ENCODE measurements around the gene RPS15.

The RPS15 gene

DNA sequence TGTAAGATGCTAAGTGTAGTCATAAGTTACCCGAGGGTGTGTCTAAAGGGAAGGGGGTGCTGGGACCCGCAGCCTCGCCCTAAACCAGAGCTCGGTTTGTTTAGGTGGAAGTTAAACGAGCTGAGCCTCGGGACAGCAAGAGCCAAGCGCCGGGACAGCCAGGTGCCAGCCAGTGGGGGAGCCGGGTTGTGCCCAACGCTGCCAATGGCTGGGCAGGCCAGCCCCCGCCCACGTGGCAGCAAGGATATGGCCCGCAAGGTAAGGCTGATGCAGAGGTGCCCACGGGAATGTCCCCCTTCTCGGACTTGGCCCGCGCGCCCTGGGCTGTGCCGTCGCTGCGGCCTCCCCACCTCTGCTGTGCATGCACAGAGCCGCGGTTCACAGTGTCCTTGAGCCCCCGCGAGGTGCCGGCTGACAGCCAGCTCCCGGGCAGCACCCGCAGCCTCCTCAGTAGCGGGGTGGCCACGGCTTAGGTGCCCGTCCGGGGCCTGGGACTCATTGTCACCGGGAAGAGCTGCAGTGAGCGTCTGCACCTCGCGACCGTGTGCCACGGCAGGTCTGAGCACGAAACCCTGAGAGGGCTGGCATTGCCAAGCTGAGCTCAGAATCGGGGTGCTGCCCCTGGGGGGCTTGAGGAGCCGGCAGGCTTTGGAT lies 9.3 kb upstream of the RPS15 start:
- Histone ChIP-seq H3K9me3 (no peaks in the 10 kb centered on the region), H3K27ac (no peak overlapping the region), H3K4me1 (ENCODE audit: control insufficient read depth in 1 of 2, insufficient read depth in 1 of 2, low read depth in 1 of 2, low read length in 1 of 2) (peaks cover 0 to 11% of the 10 kb centered on the region in 2 experiments), H3K4me3 (ENCODE audit: low read depth in 1 of 2, low read length in 1 of 2) (no peak overlapping the region), H3K27me3 (no peaks in the 10 kb centered on the region), H3K36me3 (peaks cover 85% of the 10 kb centered on the region)
- TF ChIP-seq, protein P1, sequence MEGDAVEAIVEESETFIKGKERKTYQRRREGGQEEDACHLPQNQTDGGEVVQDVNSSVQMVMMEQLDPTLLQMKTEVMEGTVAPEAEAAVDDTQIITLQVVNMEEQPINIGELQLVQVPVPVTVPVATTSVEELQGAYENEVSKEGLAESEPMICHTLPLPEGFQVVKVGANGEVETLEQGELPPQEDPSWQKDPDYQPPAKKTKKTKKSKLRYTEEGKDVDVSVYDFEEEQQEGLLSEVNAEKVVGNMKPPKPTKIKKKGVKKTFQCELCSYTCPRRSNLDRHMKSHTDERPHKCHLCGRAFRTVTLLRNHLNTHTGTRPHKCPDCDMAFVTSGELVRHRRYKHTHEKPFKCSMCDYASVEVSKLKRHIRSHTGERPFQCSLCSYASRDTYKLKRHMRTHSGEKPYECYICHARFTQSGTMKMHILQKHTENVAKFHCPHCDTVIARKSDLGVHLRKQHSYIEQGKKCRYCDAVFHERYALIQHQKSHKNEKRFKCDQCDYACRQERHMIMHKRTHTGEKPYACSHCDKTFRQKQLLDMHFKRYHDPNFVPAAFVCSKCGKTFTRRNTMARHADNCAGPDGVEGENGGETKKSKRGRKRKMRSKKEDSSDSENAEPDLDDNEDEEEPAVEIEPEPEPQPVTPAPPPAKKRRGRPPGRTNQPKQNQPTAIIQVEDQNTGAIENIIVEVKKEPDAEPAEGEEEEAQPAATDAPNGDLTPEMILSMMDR (IDR thresholded peaks at IDR 0.05), result no peak

DNA sequence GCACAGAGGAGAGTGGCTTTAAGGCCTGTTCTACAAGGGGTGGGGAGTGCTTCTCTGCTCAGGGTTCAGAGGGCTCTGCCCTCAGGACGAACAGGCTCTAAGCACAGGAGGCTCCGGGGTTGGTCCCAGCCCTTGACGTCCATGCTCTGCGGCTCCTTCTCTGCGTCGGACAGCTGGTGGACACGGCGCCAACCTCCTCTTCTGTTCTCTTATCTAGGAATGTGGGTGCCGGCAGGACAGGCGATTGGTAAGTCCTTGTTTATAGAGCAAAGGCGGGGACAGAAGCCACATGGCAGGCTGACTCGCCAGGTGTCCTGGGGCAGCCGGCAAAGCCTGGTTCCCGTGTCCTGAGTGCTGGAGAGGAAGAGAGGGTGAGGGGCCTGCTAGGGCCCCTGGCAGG lies 8.4 kb upstream of the RPS15 start:
- Histone ChIP-seq H3K36me3 (peaks cover 87% of the 10 kb centered on the region), H3K27me3 (no peaks in the 10 kb centered on the region), H3K9me3 (no peaks in the 10 kb centered on the region), H3K4me1 (ENCODE audit: control insufficient read depth in 1 of 2, insufficient read depth in 1 of 2, low read depth in 1 of 2, low read length in 1 of 2) (peaks cover 0 to 5% of the 10 kb centered on the region in 2 experiments), H3K27ac (no peak overlapping the region), H3K4me3 (ENCODE audit: low read depth in 1 of 2, low read length in 1 of 2) (no peak overlapping the region)
- TF ChIP-seq, protein P1 (IDR thresholded peaks at IDR 0.05), result no peak

DNA sequence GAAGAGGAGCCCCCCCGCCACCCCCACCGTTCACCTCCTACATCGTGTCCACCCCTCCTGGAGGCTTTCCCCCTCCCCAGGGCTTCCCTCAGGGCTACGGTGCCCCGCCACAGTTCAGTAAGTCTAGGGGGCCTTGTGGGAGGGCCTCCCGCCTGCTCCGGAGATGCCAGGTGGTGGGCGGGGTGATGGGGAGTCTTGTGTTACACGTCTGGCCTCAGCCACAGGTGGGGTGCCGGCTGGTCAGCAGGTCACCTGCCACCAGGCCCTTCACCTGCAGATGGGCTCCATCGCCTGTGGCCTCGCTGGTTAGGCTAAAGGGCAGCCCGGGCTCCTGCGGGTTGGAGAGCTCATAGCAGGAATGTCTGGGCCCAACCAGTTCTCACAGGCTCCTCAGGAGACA lies 8.0 kb upstream of the RPS15 start:
- Histone ChIP-seq H3K9me3 (no peaks in the 10 kb centered on the region), H3K27me3 (no peaks in the 10 kb centered on the region), H3K36me3 (peaks cover 87% of the 10 kb centered on the region), H3K27ac (no peak overlapping the region), H3K4me3 (ENCODE audit: low read depth in 1 of 2, low read length in 1 of 2) (no peak overlapping the region), H3K4me1 (ENCODE audit: control insufficient read depth in 1 of 2, insufficient read depth in 1 of 2, low read depth in 1 of 2, low read length in 1 of 2) (peaks cover 0 to under 1% of the 10 kb centered on the region in 2 experiments)
- TF ChIP-seq, protein P1 (IDR thresholded peaks at IDR 0.05), result no peak

DNA sequence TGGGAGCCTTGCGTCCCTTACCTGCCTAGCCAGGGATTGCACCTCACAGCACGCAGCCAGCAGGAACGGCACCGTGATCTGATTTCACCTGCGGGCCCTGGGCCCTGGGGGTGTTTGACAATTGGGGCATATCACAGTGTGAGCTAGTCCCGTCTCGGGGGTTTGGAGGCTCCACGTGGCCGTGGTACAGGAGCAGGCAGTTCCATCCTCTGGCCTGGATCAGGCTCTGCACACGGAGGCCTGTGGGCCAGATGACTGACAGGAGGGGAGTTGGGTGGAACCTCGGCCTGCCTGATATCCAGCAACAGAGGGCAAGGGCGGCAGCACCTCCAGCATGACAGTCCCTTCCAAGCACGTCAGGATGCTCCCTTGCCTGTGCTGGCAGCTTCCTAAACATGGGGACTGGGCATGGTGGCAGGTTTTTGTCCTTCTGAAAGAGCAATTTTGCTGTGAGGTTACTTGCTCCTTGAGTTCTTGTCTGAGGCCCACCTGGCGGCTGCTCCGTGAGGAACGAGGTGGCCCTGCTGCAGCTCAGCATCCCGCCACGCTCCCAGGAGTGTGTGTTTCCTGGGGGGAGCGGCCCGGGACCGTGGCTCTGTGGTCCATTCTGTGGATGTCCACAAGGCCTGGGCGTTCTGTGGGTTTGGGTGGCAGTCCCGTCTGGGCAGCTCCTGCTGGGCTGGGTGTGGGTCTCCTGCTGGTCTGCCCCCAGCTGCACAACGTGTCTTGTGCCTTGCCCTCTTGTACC lies 6.3 kb upstream of the RPS15 start:
- Histone ChIP-seq H3K4me1 (ENCODE audit: control insufficient read depth in 1 of 2, insufficient read depth in 1 of 2, low read depth in 1 of 2, low read length in 1 of 2) (no peaks in the 10 kb centered on the region), H3K27ac (no peak overlapping the region), H3K9me3 (no peaks in the 10 kb centered on the region), H3K36me3 (peaks cover 73% of the 10 kb centered on the region), H3K27me3 (no peaks in the 10 kb centered on the region), H3K4me3 (ENCODE audit: low read depth in 1 of 2, low read length in 1 of 2) (no peak overlapping the region)
- TF ChIP-seq, protein P1 (IDR thresholded peaks at IDR 0.05), result no peak

DNA sequence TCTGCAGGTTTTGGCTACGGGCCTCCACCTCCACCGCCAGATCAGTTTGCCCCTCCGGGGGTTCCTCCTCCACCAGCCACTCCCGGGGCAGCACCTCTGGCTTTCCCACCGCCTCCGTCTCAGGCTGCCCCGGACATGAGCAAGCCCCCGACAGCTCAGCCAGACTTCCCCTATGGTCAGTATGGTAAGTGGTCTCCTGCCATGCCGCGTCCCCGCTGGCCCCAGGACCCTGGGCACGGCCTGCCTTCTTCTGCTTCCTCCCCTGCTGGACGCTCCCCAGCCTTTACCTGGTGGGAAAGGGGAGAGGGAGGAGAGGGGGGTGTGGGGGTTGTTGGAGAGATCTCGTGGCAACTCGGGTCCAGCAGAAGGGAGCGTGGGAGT lies 5.7 kb upstream of the RPS15 start:
- H3K9me3 ChIP-seq, result no peaks in the 10 kb centered on the region
- H3K4me1 ChIP-seq (ENCODE audit: control insufficient read depth in 1 of 2, insufficient read depth in 1 of 2, low read depth in 1 of 2, low read length in 1 of 2), result no peaks in the 10 kb centered on the region
- H3K27me3 ChIP-seq, result no peaks in the 10 kb centered on the region
- no peak overlapping the region for H3K27ac ChIP-seq
- TF ChIP-seq, protein P1 (IDR thresholded peaks at IDR 0.05), result no peak
- no peak overlapping the region for H3K4me3 ChIP-seq (ENCODE audit: low read depth in 1 of 2, low read length in 1 of 2)
- peaks cover 68% of the 10 kb centered on the region for H3K36me3 ChIP-seq

All from neutrophil (primary cell).